HepG2 (cell line): ENCODE measurements around the gene IER2. TPM values are rescaled to one million over a fixed set of nuclear protein-coding genes. Genes with fewer than 3 reads are reported as not detected.
A peak's percentile ranks its signal among the peaks of the same experiment; 100 is the strongest.

ENCODE experiments used
- EHMT2 ChIP-seq: fragments of 200-600 bp; sonication (generic); IDR thresholded peaks from 2 replicates; pipeline ENCODE4 v1.7.0; 2017; ENCODE audit warnings: antibody characterized with exemption, low read depth, low read length, borderline replicate concordance
- FOXA1 ChIP-seq, 2 experiments: fragments of 450-650 bp in 1 of 2; sonication (generic) in 1 of 2; formaldehyde crosslinking in 1 of 2; IDR thresholded peaks; 2 replicates each; pipeline versions ENCODE4 v1.4.0 to v1.6.1; 2016 to 2020; ENCODE audit warnings: missing genetic modification reagents in 1 of 2
- KLF15 ChIP-seq: sonication (generic); formaldehyde crosslinking; IDR thresholded peaks from 2 replicates; pipeline ENCODE4 v1.8.1; 2023; ENCODE audit warnings: borderline replicate concordance, mild to moderate bottlenecking, inconsistent platforms, missing genetic modification reagents, mixed read lengths
- MBNL3 ChIP-seq: fragments of 250-450 bp; sonication (Bioruptor Pico); conservative IDR thresholded peaks from 2 replicates; pipeline ENCODE4 v1.8.0; 2022; ENCODE audit warnings: mild to moderate bottlenecking, inconsistent platforms
- SKI ChIP-seq: fragments of 450-650 bp; IDR thresholded peaks from one replicate; pipeline ENCODE4 v1.6.1; 2018; ENCODE audit warnings: mild to moderate bottlenecking; ENCODE audit not compliant: partially characterized antibody
- SOX6 ChIP-seq, 2 experiments: fragments of 450-650 bp in 1 of 2; sonication (generic) in 1 of 2; formaldehyde crosslinking in 1 of 2; IDR thresholded peaks; 2 replicates each; pipeline versions ENCODE4 v1.4.0 to v1.6.1; 2017 to 2020; ENCODE audit warnings: antibody characterized with exemption in 1 of 2, mild to moderate bottlenecking in 1 of 2, missing genetic modification reagents in 1 of 2
- SP4 ChIP-seq: sonication (generic); formaldehyde crosslinking; IDR thresholded peaks from 2 replicates; pipeline ENCODE4 v1.8.1; 2023; ENCODE audit warnings: mild to moderate bottlenecking, missing genetic modification reagents
- SUZ12 ChIP-seq: fragments of 150-350 bp; IDR thresholded peaks from 2 replicates; pipeline ENCODE4 v1.6.1; 2014; ENCODE audit warnings: low read depth, low read length
- TAF1 ChIP-seq: sonication (generic); formaldehyde crosslinking; IDR thresholded peaks from 2 replicates; pipeline ENCODE4 v1.4.0; 2020; ENCODE audit warnings: missing genetic modification reagents
- TFDP2 ChIP-seq: sonication (generic); formaldehyde crosslinking; IDR thresholded peaks from 2 replicates; pipeline ENCODE4 v1.4.0; 2020; ENCODE audit warnings: missing genetic modification reagents
- TFE3 ChIP-seq: IDR thresholded peaks from 2 replicates; pipeline ENCODE4 v1.6.1; 2016
- TOE1 ChIP-seq: sonication (generic); formaldehyde crosslinking; IDR thresholded peaks from 2 replicates; pipeline ENCODE4 v1.4.0; 2020; ENCODE audit warnings: mild to moderate bottlenecking, missing genetic modification reagents
- ZFP36L2 ChIP-seq: sonication (generic); formaldehyde crosslinking; IDR thresholded peaks from 2 replicates; pipeline ENCODE4 v1.4.0; 2020; ENCODE audit warnings: missing genetic modification reagents
- ZNF101 ChIP-seq: sonication (generic); formaldehyde crosslinking; IDR thresholded peaks from 2 replicates; pipeline ENCODE4 v1.4.0; 2020; ENCODE audit warnings: mild to moderate bottlenecking, low read depth, missing genetic modification reagents, borderline replicate concordance
- ZNF331 ChIP-seq: sonication (generic); formaldehyde crosslinking; IDR thresholded peaks from 2 replicates; pipeline ENCODE4 v1.4.0; 2020; ENCODE audit warnings: missing genetic modification reagents
- ZNF513 ChIP-seq: sonication (generic); formaldehyde crosslinking; conservative IDR thresholded peaks from 2 replicates; pipeline ENCODE4 v1.5.0; 2020; ENCODE audit warnings: missing genetic modification reagents
- ZNF567 ChIP-seq: sonication (generic); formaldehyde crosslinking; IDR thresholded peaks from 2 replicates; pipeline ENCODE4 v1.8.1; 2023; ENCODE audit warnings: mild to moderate bottlenecking, missing genetic modification reagents, borderline replicate concordance
- ZNF644 ChIP-seq: IDR thresholded peaks from 2 replicates; pipeline ENCODE4 v1.6.1; 2016; ENCODE audit warnings: low read depth
- ZSCAN30 ChIP-seq: sonication (generic); formaldehyde crosslinking; IDR thresholded peaks from 2 replicates; pipeline ENCODE4 v1.5.0; 2020; ENCODE audit warnings: mild to moderate bottlenecking, missing genetic modification reagents
- polyA plus RNA-seq, 8 experiments: library from polyadenylated mRNA; depleted of rRNA in 3 of 8; stranded (reverse) in 7 of 8; unstranded in 1 of 8; fragments of >200 nt; fragmentation: Illumina TruSeq in 4 of 8; extraction: Trizol in 4 of 8; gene quantifications; 2 replicates each; pipeline versions ENCODE4 v1.2.1 to v1.2.3, GENCODE V29; 2011 to 2016; ENCODE audit warnings: low read depth in 4 of 8, missing spikeins in 1 of 8, mixed read lengths in 1 of 8; ENCODE audit not compliant: insufficient read depth in 1 of 8
- total RNA-seq, 5 experiments: library from RNA; depleted of rRNA; stranded (reverse); fragments of >200 nt; fragmentation: Illumina TruSeq; extraction: Trizol; gene quantifications; 2 replicates each; pipeline ENCODE4 v1.2.3, GENCODE V29; 2016; ENCODE audit warnings: low read depth in 1 of 5
- TF ChIP-seq, protein P1 (sequence below), 2 experiments: sonication (generic) in 1 of 2; formaldehyde crosslinking in 1 of 2; IDR thresholded peaks; 2 replicates each; pipeline versions ENCODE4 v1.4.0 to v1.6.1; 2018 to 2020; ENCODE audit warnings: missing genetic modification reagents in 2 of 2, borderline replicate concordance in 1 of 2, low read depth in 1 of 2, mild to moderate bottlenecking in 1 of 2, missing biosample characterization in 1 of 2
- TF ChIP-seq, protein P2 (sequence below): sonication (generic); formaldehyde crosslinking; IDR thresholded peaks from 2 replicates; pipeline ENCODE4 v1.4.0; 2020; ENCODE audit warnings: missing genetic modification reagents, mild to moderate bottlenecking, borderline replicate concordance

IER2 gene
- total and polyA plus RNA-seq, 2 of the 13 experiments (the other 11 are each of a cell fraction or from before 2014, with no cell fraction given), result 10.1 to 14.3 TPM

- TF ChIP-seq ZNF644 (peak; percentile 32; the same call in 1 of the 2 replicates), TOE1 (CRISPR knock-in tag) (0 out of 2 replicates have a peak, but pooled peaks have one; percentile 14), TFE3 (CRISPR knock-in tag) (peak; percentile 57), ZNF513 (CRISPR knock-in tag) (no peak), FOXA1 (IDR thresholded peaks at IDR 0.05) (no peak), FOXA1 (CRISPR knock-in tag; IDR thresholded peaks at IDR 0.05) (no peak; the same call in 1 of the 2 replicates), ZNF101 (CRISPR knock-in tag) (no peak), ZNF331 (CRISPR knock-in tag) (peak; percentile 65), ZNF567 (CRISPR knock-in tag) (no peak), ZFP36L2 (CRISPR knock-in tag) (no peak), TFDP2 (CRISPR knock-in tag) (peak; percentile 83), KLF15 (CRISPR knock-in tag) (no peak; the same call in 1 of the 2 replicates), SKI (peak; percentile 66), SP4 (CRISPR knock-in tag) (peak; percentile 97), SOX6 (IDR thresholded peaks at IDR 0.05) (no peak), SOX6 (CRISPR knock-in tag; IDR thresholded peaks at IDR 0.05) (peak; percentile 74), EHMT2 (no peak), TAF1 (CRISPR knock-in tag) (peak; percentile 79), SUZ12 (no peak), MBNL3 (CRISPR knock-in tag) (no peak), ZSCAN30 (CRISPR knock-in tag) (no peak)
- TF ChIP-seq, protein P1, sequence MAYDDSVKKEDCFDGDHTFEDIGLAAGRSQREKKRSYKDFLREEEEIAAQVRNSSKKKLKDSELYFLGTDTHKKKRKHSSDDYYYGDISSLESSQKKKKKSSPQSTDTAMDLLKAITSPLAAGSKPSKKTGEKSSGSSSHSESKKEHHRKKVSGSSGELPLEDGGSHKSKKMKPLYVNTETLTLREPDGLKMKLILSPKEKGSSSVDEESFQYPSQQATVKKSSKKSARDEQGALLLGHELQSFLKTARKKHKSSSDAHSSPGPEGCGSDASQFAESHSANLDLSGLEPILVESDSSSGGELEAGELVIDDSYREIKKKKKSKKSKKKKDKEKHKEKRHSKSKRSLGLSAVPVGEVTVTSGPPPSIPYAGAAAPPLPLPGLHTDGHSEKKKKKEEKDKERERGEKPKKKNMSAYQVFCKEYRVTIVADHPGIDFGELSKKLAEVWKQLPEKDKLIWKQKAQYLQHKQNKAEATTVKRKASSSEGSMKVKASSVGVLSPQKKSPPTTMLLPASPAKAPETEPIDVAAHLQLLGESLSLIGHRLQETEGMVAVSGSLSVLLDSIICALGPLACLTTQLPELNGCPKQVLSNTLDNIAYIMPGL (CRISPR knock-in tag; IDR thresholded peaks at IDR 0.05; ENCODE audit: borderline replicate concordance in 1 of 2, low read depth in 1 of 2), result peak; percentile 37 to 86; a peak in 3 of 4 replicates
- TF ChIP-seq, protein P2, sequence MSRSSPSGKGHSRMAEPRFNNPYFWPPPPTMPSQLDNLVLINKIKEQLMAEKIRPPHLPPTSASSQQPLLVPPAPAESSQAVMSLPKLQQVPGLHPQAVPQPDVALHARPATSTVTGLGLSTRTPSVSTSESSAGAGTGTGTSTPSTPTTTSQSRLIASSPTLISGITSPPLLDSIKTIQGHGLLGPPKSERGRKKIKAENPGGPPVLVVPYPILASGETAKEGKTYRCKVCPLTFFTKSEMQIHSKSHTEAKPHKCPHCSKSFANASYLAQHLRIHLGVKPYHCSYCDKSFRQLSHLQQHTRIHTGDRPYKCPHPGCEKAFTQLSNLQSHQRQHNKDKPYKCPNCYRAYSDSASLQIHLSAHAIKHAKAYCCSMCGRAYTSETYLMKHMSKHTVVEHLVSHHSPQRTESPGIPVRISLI (CRISPR knock-in tag), result peak; percentile 31; the same call in 1 of the 2 replicates
Observed at GRCh38 chr19:13162724-13163608, 12.8 kb downstream of the IER2 start (continued).
